GM18868 (cell line): ENCODE results near the gene HTT-AS.
"Not testable (repeated sequence)": the region's sequence is repeated elsewhere in the genome, so short reads cannot be mapped to it uniquely, and the experiment has no call there.

Source experiments
- ATAC-seq: cut with Tn5 transposase; IDR thresholded peaks from one replicate; pipeline ENCODE4 v1.9.1; 2021; ENCODE audit warnings: mild to moderate bottlenecking, moderate library complexity; ENCODE audit not compliant: unreplicated experiment

The HTT-AS gene

DNA sequence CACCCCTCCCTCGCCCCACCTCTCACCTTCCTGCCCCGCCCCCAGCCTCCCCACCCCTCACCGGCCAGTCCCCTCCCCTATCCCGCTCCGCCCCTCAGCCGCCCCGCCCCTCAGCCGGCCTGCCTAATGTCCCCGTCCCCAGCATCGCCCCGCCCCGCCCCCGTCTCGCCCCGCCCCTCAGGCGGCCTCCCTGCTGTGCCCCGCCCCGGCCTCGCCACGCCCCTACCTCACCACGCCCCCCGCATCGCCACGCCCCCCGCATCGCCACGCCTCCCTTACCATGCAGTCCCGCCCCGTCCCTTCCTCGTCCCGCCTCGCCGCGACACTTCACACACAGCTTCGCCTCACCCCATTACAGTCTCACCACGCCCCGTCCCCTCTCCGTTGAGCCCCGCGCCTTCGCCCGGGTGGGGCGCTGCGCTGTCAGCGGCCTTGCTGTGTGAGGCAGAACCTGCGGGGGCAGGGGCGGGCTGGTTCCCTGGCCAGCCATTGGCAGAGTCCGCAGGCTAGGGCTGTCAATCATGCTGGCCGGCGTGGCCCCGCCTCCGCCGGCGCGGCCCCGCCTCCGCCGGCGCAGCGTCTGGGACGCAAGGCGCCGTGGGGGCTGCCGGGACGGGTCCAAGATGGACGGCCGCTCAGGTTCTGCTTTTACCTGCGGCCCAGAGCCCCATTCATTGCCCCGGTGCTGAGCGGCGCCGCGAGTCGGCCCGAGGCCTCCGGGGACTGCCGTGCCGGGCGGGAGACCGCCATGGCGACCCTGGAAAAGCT, at the start of gene HTT-AS, which contains the start of gene HTT:
HTT-AS (minus strand) TSS at position 461 of the 768 bp plus-strand sequence.
HTT (plus strand) TSS at position 604 of the 768 bp plus-strand sequence; CDS start at position 749, 145 bp downstream.
- ATAC-seq: peak; percentile 74

DNA sequence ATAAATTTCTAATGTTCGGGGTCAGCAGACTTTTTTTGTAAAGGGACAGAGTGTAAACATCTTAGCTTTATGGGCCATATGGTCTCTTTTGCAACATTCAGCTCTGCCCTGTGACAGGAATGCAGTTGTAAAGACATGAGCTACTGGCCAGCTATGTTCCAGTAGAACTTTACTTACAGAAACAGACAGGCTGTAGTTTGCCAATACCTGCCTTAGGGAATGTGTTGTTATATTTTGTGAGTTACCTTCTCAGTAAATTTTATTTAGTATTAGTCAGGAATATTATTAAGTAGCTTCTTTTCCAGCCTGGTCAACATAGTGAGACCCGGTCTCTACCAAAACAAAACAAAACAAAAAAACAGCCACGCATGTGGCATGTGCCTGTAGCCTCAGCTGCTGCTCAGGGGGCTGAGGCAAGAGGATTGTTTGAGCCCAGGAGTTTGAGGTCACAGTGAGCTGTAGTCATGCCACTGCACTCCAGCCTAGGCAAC, 48.9 kb upstream of the HTT-AS start:
- ATAC-seq: no peak

DNA sequence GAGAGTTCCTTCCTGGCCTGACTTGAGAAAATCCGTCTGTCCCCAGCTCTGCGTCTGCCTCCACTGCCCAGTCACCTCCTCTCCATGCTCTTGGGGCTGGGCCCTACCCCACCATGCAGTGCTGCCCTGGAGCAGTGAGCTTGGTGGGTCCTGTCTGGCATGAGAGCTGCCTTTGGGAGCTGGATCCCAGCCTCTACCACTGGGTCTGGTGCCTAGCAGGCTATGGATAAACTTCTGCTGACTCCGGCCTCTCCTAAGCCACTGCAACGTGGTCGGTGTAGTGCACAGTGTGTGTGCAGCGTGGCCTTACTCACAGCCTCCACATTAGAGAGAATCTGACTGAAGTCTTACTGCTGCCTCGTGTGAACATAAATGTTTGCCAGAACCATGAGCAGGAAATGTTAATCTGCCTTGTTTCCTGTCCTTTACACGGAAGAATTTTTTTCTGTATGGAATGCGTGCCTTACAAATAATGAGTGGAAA, 47.8 kb upstream of the HTT-AS start:
- no peak for ATAC-seq

DNA sequence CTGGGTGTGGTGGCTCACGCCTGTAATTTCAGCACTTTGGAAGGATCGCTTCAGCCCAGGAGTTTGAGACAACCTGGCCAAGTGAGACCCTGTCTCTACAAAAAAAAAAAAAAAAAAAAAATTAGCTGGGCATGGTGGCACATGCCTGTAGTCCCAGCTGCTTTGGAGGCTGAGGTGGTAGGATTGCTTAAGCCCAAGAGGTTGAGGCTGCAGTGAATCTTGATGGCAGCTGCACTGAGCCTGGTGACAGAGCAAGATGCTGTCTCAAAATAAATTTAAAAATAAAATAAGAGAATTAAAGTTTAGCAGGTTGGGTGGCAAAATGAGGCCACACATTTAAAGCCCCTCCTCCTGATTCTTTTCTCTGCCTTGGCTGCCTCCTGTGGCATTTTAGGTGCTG, 47.3 kb upstream of the HTT-AS start:
- no peak for ATAC-seq

DNA sequence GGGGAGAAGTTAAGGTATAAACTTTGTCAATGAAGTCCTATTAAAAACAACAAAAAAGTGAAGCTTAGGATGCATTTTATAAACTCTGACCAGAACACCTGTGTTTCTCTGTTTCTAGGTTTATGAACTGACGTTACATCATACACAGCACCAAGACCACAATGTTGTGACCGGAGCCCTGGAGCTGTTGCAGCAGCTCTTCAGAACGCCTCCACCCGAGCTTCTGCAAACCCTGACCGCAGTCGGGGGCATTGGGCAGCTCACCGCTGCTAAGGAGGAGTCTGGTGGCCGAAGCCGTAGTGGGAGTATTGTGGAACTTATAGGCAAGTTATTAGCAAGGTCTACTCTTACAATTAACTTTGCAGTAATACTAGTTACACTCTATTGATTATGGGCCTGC, 46.8 kb upstream of the HTT-AS start:
- ATAC-seq: no peak

DNA sequence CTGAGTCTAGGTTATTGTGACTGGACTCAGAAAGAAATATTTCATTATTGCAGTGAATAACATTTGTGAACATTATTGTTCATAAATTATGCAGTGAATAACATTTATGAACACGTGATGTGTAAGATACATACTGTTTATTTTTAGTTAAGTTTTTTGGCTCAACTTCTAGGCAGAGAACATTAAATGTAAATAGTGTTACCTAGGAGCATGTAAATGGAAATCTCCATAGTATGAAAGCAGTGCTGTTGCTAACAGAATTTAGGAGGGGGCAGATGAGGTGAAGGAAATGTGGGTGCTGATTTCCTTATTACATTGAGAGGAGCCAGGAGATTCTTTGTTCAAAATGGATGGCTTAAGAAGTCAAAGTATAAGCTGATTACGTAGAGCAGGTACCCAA, 45.1 kb upstream of the HTT-AS start:
- no peak for ATAC-seq

DNA sequence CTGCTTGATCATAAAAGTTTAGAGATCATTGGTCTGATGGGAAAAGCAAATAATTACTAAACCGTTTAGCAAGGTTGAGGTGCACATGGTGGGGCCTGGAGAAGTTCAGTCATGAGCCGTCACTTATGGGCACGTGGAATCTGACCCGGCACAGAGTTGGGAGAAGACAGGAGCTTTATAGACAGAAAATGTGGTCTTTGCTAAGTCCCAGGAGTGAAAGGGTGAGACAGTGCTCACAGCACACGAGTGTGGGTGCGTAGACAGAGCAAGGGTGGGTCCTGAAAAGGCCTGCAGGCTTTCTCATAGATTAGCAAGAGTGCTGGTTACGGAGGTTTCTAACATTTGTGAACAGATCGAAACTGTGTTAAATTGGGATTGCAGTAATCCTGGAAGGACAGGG, 44.0 kb upstream of the HTT-AS start:
- no peak for ATAC-seq

DNA sequence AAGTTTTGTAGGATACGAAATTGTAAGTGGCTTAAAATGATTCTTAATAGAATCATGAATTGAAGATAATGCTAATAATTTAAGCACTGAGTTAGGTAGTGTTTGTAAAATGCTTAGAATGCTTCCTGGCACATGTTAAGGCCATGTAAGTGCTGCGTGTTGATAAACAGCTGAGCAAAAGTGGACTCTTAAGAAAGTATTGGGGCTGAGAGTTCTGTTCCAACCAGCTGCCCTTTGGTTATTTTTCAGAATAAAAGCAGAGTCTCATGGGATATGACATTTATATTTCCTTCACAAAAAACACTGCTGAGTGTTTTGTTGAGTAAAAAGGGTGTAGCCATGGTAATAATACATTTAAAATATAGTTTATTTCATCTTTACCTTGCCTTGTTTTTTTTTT, 42.6 kb upstream of the HTT-AS start:
- ATAC-seq: no peak

DNA sequence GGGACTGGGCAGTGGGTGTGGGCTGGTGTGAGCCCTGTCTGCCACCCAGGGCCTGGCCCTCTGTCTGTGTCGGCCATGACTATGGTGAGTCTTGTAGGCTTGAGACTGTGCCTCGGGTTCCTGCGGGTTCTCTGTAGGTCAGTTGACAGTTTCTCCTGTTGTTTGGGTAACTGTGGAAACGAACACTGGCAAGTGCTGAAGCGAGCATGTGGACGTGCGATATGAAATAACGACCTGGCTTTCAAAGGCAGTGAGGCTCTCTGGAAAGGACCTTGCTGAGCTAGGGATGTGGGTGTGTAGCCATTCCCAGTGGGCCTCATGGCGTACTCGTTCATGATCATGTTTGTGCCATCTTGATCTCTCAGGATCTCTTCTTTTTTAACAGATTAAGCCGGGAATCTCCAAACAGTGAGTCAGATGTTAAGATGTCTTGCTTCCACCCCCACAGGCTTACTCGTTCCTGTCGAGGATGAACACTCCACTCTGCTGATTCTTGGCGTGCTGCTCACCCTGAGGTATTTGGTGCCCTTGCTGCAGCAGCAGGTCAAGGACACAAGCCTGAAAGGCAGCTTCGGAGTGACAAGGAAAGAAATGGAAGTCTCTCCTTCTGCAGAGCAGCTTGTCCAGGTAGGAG, 41.4 kb upstream of the HTT-AS start:
- ATAC-seq: no peak

DNA sequence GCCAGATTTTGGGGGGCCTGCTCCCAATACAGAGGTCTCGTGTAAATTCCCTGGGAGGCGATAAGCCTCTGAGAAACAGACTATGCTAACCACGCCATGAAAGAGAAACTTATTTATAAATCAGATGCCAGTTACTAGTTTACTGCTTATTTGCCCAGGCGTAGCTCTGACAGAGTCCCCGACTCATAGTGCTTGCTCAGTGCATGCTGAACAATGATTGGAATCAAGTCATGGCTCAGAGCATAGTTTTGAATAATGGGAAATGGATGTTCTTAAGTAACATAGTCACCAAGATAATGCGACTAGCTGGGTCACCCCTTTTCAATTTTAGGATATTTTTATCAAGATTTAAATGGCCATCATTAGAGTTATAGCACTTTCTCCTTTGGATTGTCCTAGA, 40.0 kb upstream of the HTT-AS start:
- no peak for ATAC-seq

DNA sequence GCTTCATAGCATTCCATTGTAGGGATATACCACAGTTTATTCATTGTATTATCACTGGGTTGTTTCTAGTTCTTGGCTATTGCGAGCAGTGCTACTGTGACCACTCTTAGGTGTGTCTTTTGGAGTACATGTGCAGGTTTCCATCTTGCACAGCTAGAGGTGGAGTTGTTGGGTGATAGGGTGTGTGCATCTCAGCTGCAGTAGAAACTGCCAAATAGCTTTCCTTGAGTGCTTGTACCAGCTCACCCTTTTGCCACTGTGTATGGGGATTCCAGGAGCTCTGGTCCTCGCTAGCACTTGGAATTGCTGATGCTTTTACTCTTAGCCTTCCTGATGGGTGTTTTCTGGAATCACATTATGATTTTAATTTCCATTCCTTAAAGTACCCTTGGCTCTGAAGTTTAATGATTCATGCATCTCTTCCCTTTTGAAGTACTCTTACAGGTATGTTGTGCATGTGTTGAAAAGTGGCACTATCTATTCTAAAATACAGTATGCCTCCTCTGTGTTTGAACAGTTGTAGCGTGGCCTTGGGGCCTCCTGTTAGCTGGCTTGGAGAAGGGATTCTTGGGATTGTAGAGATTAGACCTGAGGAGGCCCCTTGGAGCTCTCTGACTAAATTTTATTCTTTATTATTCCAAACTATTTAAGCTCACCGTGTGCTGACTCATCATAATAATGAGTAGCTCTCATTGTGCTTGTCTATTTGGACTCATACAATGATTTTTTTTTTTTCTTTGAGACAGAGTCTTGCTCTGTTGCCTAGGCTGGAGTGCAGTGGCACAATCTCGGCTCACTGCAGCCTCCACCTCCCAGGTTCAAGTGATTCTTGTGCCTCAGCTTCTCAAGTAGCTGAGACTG, 38.5 kb upstream of the HTT-AS start:
- ATAC-seq: no peak

DNA sequence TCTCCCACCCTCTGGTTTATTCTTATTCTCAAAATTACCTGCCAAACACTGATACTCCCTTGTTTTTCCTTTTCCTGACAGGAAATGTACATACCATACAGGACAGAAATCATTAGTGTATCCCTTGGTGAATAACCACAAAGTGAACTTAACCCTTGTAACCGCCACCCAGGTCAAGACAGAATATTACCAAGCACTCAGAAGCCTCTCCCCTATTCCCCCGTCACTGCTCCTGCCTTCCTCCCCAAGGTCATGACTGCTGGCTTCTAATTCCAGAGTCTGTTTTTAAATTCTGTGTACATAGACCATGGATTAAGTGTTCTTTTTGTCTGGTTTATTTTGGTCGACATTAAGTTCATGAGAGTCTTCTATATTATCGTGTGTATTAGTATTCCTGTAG, 37.9 kb upstream of the HTT-AS start:
- no peak for ATAC-seq

DNA sequence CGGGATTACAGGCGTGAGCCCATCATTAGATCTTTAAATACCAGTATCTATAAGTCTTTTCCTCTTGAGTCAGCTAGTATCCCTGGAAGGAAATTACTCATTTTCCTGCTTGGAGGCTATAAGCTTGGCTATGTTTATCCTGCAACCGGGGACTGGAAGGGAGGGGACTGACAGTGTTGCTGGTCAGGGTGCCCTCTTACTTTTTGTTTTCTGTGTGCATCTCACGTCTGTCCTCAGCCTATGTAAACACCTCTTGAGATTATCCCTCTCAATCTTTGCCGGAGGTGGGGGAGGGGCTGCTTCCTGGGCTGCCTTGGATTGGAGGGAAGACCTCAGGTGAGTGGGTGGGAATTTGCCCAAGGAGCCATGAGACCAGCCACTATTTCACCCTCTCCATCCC, 37.1 kb upstream of the HTT-AS start:
- ATAC-seq: no peak

DNA sequence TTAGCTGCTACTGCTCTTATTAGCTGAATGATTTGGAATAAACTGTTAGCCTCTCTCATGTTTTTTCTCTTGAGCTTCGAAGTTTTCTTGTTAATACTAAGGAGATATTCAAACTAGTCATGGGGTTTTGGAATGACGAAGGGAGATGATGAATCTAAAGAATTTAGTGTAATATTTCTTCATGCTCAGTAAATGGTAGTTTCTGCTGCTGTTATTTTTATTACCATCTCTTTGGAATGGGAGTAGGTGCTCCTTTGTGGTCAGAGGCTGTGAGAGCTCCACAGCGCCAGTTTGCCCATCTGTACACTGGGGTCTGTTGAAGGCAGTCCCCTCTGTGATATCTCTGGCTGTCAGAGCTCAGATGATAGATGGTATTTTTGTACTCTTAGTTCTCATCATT, 33.9 kb upstream of the HTT-AS start:
- no peak for ATAC-seq

DNA sequence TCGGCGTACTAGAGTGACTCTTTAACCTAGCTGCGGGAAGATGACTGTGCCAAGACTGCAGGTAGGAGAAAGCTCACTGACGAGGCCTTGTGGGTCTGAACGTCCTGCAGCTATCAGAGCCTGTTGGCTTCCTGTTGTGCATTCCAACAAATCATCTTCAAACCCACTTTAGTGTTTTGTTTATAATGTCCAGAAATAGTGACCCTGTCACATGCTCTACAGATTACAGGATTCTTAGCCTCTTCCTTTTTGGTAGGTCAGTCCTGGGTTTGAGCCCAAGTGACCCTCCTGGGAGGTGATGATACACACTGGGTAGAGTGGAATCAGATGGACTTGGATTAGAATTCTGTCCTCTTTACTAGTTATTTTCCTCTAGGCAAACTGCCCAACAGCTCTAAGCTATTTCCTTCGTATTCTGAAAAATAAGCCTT, 33.4 kb upstream of the HTT-AS start:
- ATAC-seq: no peak

DNA sequence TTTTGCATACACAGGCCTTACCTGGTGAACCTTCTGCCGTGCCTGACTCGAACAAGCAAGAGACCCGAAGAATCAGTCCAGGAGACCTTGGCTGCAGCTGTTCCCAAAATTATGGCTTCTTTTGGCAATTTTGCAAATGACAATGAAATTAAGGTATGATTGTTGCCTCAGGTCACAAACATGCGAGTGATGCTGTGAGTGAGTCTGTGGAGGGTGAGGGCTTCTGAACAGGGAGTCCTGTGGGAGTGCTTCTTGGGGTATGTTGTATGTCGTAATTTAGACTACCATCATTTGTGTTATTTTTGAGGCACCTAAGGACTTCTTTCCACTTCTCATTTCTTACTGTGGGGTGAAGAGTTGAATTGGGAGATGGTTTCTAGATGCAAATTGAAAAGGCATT, 32.9 kb upstream of the HTT-AS start:
- no peak for ATAC-seq

DNA sequence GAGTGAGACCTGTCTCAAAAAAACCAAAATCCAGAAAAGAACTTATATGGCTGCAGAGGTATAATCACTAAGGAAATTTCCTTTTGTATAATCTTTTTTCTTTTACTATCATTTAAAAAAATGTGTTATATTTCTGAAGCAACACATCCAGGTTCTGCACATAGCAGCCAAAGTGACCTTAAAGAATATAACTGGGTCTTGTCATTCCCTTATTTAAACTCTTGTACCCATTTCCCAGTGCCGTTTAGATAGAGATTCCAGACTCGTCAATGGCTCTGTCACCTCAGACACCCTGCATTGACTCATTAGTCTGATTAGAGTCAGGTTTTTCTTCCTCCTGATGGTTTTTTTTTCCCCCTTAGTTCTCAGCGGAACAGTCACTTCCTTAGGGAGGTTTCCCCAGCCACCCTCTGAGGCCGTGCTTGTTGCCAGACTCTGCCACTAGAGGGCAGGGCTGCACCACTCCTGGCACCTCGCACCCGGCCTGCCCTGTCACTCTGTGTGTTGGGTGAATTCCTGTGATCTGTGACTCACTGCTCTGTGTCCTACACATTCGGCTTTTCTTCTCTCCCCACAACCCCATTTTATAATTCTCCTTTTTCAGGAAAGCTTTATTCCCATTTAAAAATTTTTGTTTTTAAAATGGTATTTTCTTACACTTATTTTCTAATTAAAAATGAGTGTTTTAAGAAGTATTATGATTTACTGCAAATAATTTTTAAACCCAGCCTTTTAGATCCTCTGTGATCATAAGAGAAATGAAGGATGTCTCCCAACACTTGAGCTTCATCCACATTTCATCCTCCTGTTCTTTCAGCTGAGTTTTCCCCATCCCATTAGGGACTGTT, 32.2 kb upstream of the HTT-AS start:
- peak; percentile 96 for ATAC-seq

DNA sequence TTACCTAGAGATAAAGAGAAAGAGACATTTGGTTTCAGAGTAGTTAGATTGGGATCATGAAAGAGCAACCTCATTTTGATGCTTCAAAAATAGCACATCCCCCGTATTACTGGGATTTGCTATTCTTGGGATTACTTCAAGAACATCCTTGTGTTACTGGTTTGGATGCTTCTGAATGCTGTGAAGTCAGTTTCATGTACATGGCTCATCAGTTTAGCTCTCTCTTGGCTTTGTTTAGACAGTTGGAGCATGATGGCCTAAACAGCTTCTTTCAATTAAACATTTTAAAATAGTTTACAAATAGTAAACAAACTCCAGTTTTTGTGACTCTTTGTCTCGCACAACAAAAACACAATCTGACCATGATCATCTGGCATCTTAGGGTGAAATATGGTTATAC, 24.0 kb upstream of the HTT-AS start:
- ATAC-seq: no peak

DNA sequence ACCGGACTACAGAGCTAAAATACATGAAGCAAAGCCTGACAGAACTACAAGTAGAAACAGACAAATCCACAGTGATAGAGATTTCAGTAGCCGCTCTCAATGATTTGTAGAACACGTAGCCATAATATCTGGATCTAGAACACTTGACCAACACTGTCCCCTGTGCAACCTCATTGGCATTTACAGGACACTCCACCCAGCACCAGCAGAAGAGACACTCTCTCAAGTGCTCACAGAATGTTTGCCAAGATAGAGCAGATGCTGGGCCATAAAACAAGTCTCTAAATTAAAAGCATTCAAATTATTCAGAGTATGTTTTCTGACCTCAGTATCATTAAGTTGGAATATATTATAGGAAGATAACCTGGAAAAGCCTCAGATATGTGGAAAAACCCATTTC, 21.9 kb upstream of the HTT-AS start:
- no peak for ATAC-seq

DNA sequence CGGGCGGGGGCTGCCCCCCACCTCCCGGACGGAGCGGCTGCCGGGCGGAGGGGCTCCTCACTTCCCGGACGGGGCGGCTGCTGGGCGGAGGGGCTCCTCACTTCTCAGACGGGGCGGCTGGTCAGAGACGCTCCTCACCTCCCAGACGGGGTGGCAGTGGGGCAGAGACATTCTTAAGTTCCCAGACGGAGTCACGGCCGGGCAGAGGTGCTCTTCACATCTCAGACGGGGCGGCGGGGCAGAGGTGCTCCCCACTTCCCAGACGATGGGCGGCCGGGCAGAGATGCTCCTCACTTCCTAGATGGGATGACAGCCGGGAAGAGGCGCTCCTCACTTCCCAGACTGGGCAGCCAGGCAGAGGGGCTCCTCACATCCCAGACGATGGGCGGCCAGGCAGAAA, 20.4 kb upstream of the HTT-AS start:
- not testable (repeated sequence) for ATAC-seq
